GM12878 (cell line): ENCODE data around the gene UVSSA. TPM values are rescaled to one million over a fixed set of nuclear protein-coding genes. Genes with fewer than 3 reads are reported as not detected.

Experiments used
- ATF7 ChIP-seq: fragments of 450-650 bp; IDR thresholded peaks from 2 replicates; pipeline ENCODE4 v1.6.1; 2016; ENCODE audit warnings: low read depth, mild to moderate bottlenecking
- NBN ChIP-seq: fragments of 450-650 bp; IDR thresholded peaks from 2 replicates; pipeline ENCODE4 v1.6.1; 2016
- ZBED1 ChIP-seq: IDR thresholded peaks from 2 replicates; pipeline ENCODE4 v1.6.1; 2016; ENCODE audit warnings: borderline replicate concordance
- polyA plus RNA-seq, 11 experiments: library from polyadenylated mRNA; depleted of rRNA in 4 of 11; unstranded in 6 of 11; stranded (reverse) in 5 of 11; fragments of >200 nt; fragmentation: Nextera tagmentation in 4 of 11; fragmentation: Illumina TruSeq in 1 of 11; extraction: Ambion mirVana in 4 of 11; extraction: Trizol in 1 of 11; gene quantifications; 1 replicate in 1 of 11; 2 replicates in 10 of 11; pipeline versions ENCODE4 v1.2.1 to v1.2.3, GENCODE V29; 2011 to 2016; ENCODE audit warnings: inconsistent platforms in 2 of 11, missing spikeins in 2 of 11, low read depth in 1 of 11
- total RNA-seq, 4 experiments: library from RNA; depleted of rRNA in 3 of 4; stranded (reverse); fragments of >200 nt in 3 of 4; fragmentation: Illumina TruSeq in 1 of 4; extraction: Trizol in 1 of 4; gene quantifications; 2 replicates each; pipeline versions ENCODE4 v1.2.1 to v1.2.3, GENCODE V29; 2013 to 2021
- TF ChIP-seq, protein P1 (sequence below): fragments of 450-650 bp; IDR thresholded peaks from 2 replicates; pipeline ENCODE4 v1.6.1; 2018; ENCODE audit warnings: mild to moderate bottlenecking, low read depth, moderate library complexity; ENCODE audit not compliant: partially characterized antibody
- TF ChIP-seq, protein P2 (sequence below): fragments of 450-650 bp; conservative IDR thresholded peaks from 2 replicates; pipeline ENCODE4 v1.6.1; 2017; ENCODE audit warnings: mild to moderate bottlenecking, moderate library complexity

Gene UVSSA
- total and polyA plus RNA-seq, 10 of the 15 experiments (the other 5 are each of a cell fraction or from before 2014, with no cell fraction given) = 0.34 to 16.8 (median 3.6) TPM

DNA sequence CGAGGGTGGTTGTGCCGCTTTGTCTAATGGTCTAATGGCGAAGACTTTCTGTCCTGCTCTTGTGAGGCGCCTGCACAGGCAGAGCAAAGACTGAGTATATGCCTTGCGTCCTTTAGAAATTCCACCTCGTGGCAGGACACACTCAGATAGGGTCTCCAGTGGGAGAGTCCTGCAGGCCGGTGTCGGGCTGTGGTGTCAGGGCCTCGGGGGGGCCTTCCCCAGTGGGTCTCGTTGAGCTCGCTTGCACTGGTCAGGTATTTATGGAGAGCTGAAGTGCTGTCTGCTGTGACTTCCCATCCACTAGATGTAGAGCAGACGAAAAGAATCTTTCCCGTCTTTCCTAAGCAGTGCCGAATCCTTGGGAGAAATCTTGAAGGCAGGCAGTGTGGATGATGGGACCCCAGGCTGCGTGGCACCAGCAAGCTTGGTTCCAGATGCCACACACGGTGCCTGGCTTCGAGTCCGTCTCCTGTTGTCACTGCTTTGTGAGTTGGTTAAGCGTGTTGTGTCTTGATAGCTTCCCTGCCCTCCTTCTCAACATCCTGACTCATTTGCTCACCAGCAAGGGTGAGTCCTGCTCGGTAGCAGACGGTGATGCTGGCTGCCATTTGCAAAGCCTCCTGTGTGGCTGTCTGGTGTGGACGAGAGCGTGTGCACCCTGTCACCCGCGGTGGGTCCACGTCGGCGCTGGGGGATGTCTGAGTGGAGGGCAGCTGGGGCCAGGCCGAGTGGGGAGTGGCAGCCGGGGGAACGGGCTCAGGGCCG lies 36.8 kb upstream of the UVSSA start (continued):
- TF ChIP-seq NBN (no peak), ZBED1 (no peak), ATF7 (no peak)
- TF ChIP-seq, protein P1, sequence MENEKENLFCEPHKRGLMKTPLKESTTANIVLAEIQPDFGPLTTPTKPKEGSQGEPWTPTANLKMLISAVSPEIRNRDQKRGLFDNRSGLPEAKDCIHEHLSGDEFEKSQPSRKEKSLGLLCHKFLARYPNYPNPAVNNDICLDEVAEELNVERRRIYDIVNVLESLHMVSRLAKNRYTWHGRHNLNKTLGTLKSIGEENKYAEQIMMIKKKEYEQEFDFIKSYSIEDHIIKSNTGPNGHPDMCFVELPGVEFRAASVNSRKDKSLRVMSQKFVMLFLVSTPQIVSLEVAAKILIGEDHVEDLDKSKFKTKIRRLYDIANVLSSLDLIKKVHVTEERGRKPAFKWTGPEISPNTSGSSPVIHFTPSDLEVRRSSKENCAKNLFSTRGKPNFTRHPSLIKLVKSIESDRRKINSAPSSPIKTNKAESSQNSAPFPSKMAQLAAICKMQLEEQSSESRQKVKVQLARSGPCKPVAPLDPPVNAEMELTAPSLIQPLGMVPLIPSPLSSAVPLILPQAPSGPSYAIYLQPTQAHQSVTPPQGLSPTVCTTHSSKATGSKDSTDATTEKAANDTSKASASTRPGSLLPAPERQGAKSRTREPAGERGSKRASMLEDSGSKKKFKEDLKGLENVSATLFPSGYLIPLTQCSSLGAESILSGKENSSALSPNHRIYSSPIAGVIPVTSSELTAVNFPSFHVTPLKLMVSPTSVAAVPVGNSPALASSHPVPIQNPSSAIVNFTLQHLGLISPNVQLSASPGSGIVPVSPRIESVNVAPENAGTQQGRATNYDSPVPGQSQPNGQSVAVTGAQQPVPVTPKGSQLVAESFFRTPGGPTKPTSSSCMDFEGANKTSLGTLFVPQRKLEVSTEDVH = no peak
- TF ChIP-seq, protein P2, sequence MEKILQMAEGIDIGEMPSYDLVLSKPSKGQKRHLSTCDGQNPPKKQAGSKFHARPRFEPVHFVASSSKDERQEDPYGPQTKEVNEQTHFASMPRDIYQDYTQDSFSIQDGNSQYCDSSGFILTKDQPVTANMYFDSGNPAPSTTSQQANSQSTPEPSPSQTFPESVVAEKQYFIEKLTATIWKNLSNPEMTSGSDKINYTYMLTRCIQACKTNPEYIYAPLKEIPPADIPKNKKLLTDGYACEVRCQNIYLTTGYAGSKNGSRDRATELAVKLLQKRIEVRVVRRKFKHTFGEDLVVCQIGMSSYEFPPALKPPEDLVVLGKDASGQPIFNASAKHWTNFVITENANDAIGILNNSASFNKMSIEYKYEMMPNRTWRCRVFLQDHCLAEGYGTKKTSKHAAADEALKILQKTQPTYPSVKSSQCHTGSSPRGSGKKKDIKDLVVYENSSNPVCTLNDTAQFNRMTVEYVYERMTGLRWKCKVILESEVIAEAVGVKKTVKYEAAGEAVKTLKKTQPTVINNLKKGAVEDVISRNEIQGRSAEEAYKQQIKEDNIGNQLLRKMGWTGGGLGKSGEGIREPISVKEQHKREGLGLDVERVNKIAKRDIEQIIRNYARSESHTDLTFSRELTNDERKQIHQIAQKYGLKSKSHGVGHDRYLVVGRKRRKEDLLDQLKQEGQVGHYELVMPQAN = no peak
- TF ChIP-seq, all 136 proteins: peak for 0
